Stimulated activated CD4-positive, alpha-beta T cell treated with anti-CD3 and anti-CD28 coated beads, Interleukin-15, amount 100 ng/mL, for 48 hours (primary cell): Measurements from ENCODE around the gene DNAJC10.
"Not testable (repeated sequence)": the region's sequence is repeated elsewhere in the genome, so short reads cannot be mapped to it uniquely, and the experiment has no call there.

Experiments
- DNase-seq, 2 donors: peaks; one replicate each; pipeline ENCODE4 v3.0.0-alpha.2; 2020; ENCODE audit warnings: low read depth in 2 of 2

DNAJC10 gene, protein sequence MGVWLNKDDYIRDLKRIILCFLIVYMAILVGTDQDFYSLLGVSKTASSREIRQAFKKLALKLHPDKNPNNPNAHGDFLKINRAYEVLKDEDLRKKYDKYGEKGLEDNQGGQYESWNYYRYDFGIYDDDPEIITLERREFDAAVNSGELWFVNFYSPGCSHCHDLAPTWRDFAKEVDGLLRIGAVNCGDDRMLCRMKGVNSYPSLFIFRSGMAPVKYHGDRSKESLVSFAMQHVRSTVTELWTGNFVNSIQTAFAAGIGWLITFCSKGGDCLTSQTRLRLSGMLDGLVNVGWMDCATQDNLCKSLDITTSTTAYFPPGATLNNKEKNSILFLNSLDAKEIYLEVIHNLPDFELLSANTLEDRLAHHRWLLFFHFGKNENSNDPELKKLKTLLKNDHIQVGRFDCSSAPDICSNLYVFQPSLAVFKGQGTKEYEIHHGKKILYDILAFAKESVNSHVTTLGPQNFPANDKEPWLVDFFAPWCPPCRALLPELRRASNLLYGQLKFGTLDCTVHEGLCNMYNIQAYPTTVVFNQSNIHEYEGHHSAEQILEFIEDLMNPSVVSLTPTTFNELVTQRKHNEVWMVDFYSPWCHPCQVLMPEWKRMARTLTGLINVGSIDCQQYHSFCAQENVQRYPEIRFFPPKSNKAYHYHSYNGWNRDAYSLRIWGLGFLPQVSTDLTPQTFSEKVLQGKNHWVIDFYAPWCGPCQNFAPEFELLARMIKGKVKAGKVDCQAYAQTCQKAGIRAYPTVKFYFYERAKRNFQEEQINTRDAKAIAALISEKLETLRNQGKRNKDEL

DNA sequence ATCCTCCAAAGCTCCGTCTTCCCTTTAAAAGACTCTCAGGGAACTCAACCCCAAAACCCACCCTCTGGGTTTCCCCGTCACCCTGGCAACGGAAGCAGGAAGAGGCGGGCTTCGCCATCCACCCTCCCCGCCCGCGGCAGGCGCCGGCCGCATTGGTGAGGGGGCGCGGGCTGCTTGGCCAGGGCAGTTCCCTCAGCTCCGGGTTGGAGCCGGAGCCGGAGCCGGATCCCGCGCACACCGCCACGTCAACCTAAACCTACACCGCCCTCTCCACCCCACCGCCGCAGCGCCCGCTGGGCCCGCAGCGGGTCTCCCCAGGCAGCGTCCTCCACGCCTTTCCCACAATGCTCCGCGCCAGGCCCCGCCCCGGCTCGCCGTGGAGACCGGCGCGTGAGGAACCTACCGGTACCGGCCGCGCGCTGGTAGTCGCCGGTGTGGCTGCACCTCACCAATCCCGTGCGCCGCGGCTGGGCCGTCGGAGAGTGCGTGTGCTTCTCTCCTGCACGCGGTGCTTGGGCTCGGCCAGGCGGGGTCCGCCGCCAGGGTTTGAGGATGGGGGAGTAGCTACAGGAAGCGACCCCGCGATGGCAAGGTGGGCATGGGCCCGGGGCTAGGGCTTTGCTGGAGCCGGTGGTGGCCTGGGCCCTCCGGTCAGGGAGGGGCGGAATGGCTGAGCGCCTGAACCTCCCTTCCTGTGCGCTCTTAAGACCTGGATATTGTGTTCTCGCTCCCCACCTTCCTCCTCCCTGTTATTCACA lies at the start of gene DNAJC10:
Gene DNAJC10 (plus strand): TSS at position 366 of the 758 bp plus-strand sequence. CDS start 1,830 bp downstream, outside the sequence.
- peak; percentile 71 to 81 for DNase-seq

DNA sequence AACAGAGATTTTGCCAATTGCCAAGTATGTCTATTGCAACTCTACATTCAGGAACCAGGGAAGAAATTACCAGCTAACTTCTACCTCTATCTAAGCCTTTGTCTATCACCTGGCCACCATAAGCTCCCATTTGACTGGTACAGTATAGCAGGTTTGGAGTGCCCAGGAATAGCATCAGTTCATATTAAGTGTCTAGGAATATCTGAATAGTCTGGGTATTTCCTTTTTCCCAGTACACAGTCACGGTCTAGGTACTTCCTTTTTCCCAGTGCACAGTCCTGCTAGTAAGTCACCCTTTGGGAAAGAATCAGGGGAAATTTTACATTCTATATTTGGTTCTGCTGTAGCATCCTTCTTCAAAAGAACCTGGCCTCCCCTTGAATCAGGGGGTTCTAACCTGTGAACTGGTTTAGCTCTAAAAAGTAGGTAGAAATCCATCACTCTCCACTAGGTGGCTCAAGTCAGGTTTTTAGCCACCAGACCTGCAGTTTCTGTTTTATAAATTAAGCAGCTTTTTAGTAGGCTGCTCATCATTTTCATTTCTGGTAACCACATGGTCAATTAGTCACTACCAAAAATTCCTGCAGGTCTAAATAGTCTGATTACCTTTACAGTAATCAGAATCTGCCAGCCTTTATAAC lies 49.3 kb upstream of the DNAJC10 start:
- no peak for DNase-seq

DNA sequence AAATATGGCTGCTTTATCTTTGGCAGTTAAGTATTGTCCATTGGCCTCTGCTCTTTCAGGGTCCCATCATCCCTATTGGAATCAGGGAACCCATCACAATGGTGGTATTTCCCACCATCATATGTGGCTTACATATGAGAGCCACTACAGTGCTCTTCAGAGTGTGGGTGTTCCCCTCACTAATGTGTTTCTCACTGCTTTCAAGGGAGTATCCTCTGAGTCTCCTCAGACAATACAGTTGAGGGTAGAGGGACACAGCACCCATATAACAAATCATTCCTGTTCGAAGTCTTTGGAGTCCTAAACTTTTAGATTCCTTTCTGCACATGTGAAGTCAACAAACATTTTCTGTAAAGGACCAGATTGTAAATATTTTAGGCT lies 48.8 kb upstream of the DNAJC10 start:
- no peak for DNase-seq

DNA sequence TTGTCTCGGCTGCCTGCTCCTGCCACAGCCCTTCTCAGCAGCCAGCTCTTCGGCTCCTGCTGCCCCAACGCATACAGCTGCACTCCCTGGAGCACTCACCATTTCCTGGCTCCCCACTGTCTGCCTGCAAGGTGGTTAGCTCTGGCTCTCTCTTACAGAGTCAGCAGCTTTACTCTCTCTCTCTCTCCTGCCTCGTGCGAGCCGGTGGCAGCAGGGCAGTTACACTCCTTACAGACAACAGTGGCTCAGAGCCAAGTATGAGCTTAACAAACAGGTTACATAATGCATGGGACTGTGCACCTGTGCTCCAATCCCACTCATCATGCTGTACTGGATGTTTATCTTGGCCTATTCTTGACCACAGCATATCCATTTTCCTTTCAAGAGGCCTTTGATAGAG lies 47.4 kb upstream of the DNAJC10 start:
- DNase-seq = no peak

DNA sequence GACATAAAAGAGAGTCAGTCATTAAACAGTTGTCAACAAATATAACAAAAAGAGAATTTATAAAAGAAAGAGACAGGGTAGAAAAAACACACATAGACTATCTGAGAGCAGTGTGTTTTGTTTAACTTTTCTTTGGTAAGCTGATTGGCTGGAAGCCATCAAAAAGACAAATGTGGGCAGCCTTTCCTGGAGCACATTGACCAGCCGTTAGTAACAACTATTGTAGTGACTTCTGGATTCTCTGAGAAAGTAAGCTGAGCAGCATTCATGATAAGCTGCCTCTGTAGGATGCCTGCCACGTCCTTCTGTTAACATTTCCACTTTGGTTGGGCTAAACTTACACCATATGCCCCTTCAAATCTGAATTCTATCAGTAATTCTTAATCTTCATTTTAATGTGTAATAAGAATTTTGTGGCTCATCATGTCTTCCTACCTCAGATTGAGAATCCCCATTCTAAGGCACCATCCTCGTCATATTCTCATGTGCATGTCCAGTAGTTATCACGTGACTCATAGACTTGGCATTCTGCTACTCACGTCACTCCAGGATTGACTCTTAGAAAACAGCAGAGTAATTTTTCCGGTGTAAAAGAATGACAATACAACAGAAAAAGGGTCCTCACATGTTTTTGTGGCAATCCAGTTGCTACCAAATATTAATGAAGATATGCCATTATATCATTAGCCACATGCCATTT lies 43.4 kb upstream of the DNAJC10 start:
- no peak for DNase-seq

DNA sequence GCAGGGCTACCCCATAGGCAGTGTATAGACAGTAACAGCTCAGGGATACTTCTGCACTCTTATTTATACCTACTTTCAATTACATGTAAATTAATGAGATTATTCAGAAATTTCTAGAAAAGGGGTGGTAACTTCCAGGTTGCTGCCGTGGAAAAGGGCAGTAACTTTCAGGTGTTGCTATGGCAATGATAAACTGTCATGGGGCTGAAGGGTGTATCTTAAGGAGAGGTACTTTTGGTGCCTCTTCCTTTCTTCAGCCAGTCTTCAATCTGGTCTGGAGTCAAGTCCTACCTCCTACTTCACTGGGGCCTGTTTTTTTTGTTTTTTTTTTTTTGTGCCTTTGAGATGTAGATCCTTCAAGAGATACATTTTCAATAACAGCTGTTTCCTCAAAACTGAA lies 35.2 kb upstream of the DNAJC10 start:
- no peak for DNase-seq

DNA sequence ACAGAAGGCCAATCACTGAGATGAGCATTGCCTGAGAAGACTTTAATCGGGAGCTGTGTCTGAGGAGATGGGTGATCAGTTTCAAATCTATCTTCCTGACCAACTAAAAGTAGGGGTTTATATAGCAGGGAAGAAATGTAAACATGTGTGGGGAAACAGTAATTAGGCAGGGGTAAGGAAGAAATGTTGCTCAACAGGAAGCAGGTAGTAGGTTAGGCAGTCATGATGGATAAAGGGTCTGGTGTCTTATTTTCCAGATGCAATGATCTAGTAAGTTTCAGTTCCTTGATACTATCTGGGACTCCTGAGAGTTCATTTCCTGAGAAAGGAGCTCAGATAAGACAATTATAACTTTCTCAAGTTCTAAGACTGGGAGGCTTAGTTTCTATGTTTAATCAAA lies 33.8 kb upstream of the DNAJC10 start:
- DNase-seq = no peak

DNA sequence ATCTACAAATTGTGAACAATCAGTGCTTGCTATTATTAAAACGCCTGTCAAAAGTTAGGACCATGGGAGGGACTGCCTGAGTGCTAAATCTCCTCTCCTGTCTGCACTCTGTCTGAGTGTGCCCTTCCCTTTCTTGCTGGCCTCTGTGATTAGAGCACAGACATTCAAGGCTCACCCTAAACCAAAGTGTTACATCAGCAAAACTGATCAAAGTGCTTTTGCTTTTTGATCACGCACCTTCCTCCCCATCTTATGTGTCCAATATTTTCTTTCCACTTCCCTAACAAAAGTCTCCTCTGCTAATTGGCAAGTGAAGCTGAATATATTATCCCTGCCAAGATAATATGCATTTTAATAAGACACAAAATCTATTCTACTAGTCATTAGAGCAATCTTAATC lies 30.5 kb upstream of the DNAJC10 start:
- no peak for DNase-seq

DNA sequence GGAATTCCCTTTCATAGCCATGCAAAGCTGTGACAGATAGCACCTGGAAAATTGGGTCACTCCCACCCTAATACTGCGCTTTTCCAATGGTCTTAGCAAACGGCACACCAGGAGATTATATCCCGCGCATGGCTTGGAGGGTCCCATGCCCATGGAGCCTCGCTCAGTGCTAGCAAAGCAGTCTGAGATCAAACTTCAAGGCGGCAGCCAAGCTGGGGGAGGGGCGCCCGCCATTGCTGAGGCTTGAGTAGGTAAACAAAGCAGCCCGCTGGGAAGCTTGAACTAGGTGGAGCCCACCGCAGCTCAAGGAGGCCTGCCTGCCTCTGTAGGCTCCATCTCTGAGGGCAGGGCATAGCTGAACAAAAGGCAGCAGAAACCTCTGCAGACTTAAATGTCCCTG lies 29.3 kb upstream of the DNAJC10 start:
- DNase-seq = not testable (repeated sequence)

DNA sequence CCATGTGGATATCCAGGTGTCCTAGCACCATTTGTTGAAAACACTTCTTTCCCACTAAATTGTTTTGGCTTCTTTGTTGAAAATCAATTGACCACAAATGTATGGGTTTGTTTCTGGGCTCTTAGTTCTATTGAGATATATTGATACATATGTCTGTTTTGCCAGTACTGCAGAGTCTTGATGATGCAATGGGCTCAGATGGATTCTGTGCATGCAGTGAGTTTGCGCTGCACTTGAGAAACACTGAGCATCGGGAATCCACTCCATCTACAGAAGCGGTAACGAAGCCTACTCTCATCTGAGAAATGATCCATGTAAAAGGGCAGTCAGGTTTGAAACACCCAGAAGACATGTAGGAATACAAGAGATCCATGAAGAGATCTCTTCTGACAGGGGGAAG lies 21.9 kb upstream of the DNAJC10 start:
- no peak for DNase-seq

DNA sequence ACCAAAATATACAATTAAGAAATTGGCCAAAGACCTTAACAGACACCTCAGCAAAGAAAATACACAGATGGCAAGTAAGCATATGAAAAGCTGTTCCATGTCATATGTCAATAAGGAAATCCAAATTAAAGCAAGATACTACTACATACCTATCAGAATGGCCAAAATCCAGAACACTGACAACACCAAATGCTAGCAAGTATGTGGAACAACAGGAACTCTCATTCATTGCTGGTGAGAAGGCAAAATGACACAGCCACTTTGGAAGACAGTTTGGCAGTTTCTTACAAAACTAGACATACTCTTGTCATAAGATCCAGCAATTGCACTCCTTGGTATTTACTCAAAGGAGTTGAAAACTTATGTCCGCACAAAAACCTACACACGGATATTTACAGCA lies 20.3 kb upstream of the DNAJC10 start:
- DNase-seq = no peak

DNA sequence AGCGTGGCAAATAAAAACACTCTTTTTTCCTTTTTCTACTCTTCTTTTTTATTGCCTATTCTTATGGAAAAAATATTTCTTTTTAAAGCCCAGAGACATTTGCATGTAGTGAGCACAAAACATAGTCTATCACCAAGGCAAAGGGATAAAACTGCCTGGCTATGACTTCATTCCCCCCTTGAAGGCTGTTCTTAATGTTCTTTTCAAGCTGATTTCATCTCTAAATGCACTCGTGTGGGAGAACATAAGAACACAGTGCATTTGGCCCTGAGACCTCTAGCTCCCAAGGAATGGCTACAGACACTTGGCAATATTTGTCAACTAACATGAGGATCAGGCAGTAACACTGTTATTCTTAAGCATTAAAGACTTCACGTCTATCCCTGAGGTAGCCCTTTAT lies 17.4 kb upstream of the DNAJC10 start:
- DNase-seq = no peak

DNA sequence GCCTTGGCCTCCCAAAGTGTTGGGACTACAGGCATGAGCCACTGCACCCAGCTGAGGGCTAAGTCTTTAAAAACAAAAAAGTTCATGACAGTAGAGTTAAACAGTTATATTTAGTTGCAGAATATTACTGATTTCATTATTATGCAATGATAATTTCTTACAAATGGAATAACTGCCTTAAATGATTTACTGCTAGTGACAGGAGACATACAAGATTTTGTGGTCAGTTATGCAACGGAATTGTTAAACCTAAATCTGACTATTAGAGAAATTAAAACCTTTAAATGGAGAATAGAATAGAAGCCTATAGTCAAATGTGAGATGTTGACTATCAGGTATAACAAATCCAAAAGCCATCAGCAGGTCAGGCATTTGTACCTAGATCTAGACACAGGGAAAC lies 10.3 kb upstream of the DNAJC10 start:
- DNase-seq = no peak

DNA sequence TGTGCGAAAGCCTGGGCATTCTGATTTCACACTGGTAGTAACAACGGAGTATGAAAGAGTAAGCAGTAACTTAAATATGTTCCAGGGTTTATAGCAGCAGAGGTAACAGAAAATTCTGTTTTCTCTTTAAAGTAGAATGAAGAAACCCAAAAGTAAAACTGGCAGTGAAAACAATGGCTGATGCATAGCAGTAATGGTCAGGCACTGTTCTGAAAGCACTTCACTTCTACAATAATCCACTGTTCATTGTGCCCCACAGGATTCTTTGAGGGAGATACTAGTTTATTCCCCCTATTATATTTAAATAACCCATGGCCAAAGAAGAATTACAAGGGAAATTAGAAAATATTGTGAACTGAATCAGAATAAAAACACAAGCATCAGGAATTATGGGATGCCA lies 9.3 kb upstream of the DNAJC10 start:
- no peak for DNase-seq

DNA sequence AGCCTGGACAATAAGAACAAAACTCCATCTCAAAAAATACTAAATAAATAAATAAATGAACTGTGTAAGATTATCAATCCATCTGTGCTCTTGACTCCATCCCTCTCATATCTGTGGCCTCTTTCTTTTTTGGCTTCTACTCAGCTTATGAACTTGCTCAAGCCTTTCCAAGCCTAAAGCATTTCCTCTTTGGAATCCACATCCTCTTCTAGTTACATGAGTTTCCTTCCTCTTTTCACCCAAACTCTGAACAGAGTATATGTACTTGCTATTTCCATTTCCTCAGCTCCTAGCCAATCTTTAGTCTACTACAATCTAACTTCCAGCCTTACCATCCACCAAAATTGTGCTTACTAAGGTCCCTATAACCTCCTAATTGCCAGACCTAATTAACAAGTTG lies 2.5 kb upstream of the DNAJC10 start:
- DNase-seq = no peak

DNA sequence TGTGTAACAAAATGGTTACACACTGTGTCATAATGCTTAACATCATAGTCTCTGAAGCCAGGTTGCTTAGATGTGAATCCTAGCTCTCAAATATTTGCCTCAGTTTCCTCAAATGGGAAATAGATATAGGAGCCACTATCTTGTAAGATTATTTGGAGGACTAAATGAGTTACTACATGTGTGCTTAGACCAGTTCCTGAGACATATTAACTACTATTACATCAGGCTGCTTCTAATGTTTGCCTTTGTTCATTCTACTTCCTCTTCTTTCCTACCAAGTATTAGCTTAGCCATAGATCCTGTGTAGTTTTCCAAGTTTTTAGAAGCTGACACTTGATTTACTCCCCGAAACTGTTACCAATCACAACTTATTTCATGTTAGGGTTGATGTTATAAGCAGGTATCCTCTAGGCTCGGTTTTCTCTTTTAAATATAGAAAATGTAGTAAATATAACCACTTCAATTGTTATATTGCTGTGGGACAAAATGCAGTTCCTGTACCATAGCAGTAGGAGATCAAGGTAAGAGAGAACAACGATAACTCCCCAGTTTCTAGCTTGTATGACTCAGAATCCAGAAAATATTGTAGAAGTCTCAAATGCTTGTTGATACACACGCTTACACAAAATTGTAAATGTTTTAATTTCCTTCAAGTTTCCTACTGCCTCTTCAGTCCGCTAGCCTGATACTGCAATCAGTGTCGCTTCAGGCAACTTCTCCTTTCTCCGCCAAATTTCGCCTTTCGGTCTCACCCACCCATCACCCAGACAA lies 751 bp upstream of the DNAJC10 start:
- DNase-seq = no peak

DNA sequence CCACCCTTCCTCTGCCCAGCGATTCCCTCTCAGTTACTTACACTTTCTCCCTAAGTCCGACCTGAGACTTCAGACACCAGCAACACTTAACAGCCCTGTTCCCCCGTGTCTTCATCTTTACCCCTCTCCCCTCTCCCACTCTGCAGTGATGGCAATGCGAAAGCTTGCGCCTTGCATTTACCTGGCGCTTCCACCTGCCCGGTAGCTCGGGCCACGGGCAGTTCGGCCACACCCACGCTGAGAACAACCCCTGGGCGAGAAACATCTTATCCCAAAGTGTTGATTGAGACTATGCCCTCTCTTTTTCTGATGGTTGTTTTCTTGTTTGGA lies 558 bp downstream of the DNAJC10 start:
- no peak for DNase-seq

DNA sequence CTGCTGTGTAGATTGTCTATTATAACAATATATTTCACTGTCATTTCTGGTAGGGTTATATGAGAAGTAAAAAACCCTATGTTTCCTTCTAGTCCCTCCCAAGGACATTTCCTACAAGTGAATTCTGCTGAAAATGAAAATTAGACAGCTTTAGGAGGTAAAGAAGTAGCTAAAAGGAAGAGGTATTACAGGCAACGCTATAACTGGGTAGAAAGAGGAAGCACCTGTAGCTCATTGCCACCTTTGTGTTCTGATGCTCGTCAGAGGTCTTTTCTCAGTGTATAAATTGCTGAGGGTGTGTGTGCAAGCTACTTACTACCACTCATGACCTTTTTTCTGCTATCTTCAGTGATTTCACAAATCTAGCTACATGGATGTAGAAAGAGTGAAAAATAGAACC lies 1.4 kb downstream of the DNAJC10 start:
- DNase-seq = no peak

DNA sequence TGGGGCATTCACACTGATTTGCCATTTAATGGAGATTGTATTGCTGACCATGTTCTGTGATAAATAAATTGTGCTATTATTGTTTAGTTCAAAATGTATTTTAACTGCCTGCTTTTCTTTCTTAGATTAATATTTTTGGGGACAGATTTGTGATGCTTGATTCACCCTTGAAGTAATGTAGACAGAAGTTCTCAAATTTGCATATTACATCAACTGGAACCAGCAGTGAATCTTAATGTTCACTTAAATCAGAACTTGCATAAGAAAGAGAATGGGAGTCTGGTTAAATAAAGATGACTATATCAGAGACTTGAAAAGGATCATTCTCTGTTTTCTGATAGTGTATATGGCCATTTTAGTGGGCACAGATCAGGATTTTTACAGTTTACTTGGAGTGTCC lies 1.8 kb downstream of the DNAJC10 start:
- no peak for DNase-seq

DNA sequence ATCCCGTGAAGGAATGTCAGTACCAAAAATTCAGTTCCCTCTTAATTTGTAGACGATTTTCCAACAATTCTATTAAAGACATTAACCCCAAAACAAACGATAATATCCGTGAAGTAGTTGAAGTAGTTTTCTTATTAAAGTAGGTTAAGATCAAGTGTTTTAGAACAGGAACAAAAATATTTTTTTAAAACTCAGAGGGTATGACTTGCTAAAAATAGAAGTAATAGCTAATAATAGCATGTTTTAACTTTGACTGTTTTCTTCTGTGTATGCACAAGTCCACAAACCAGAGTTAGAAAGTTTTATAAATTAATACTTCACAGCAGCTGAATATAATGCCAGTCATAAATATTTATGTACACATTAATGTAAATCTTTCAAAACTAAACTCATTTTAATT lies 2.4 kb downstream of the DNAJC10 start:
- DNase-seq = no peak

DNA sequence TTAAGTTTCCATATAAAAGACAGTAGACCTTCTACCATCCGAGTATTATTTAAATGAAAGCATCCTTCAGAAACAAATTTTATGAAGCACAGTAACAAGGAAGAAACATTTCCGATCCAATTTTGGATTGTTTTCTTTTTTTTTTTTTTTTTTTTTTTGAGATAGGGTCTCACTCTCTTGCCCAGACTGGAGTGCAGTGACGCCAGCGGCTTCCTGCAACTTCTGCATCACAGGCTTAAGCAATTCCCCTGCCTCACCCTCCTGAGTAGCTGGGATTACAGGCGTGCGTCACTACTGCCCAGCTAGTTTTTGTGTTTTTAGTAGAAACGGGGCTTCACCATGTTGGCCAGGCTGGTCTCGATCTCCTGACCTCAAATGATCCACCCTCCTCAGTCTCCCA lies 3.1 kb downstream of the DNAJC10 start:
- DNase-seq = not testable (repeated sequence)
